IPS-18a (cell line): ENCODE measurements around the gene BLOC1S4.
"Not testable (repeated sequence)": the region's sequence is repeated elsewhere in the genome, so short reads cannot be mapped to it uniquely, and the experiment has no call there.

Experiments used
- H3K27ac ChIP-seq: one replicate; pipeline ENCODE4 v1.5.1; 2013; ENCODE audit warnings: low read length
- H3K27me3 ChIP-seq: one replicate; pipeline ENCODE4 v1.6.1; 2013; ENCODE audit warnings: mild to moderate bottlenecking, low read length; ENCODE audit not compliant: control insufficient read depth, insufficient read depth
- H3K36me3 ChIP-seq: one replicate; pipeline ENCODE4 v1.6.1; 2013; ENCODE audit warnings: low read depth, low read length; ENCODE audit not compliant: control insufficient read depth
- H3K4me1 ChIP-seq: one replicate; pipeline ENCODE4 v1.6.1; 2013; ENCODE audit warnings: low read depth, low read length; ENCODE audit not compliant: control insufficient read depth
- H3K4me3 ChIP-seq: one replicate; pipeline ENCODE4 v1.5.1; 2013; ENCODE audit warnings: low read length
- H3K9ac ChIP-seq: one replicate; pipeline ENCODE4 v1.6.1; 2013; ENCODE audit warnings: mild to moderate bottlenecking, low read length, moderate library complexity
- H3K9me3 ChIP-seq: one replicate; pipeline ENCODE4 v1.6.1; 2013; ENCODE audit warnings: low read depth, low read length; ENCODE audit not compliant: control insufficient read depth

The BLOC1S4 gene

GRCh38 chr4:6749340-6750171 is 33.6 kb downstream of the BLOC1S4 start:
- no peak overlapping the region for H3K4me3 ChIP-seq
- H3K27ac ChIP-seq = no peak overlapping the region
- no peaks in the 10 kb centered on the region for H3K27me3 ChIP-seq
- no peak overlapping the region for H3K9ac ChIP-seq
- no peaks in the 10 kb centered on the region for H3K36me3 ChIP-seq
- no peaks in the 10 kb centered on the region for H3K9me3 ChIP-seq
- H3K4me1 ChIP-seq = no peaks in the 10 kb centered on the region

- no peak overlapping the region for H3K27ac ChIP-seq
- no peaks in the 10 kb centered on the region for H3K9me3 ChIP-seq
- H3K36me3 ChIP-seq = no peaks in the 10 kb centered on the region
- H3K9ac ChIP-seq = no peak overlapping the region
- H3K4me3 ChIP-seq = no peak overlapping the region
- no peaks in the 10 kb centered on the region for H3K27me3 ChIP-seq
- no peaks in the 10 kb centered on the region for H3K4me1 ChIP-seq
Measured at GRCh38 chr4:6750286-6751221, 34.6 kb downstream of the BLOC1S4 start.

- no peaks in the 10 kb centered on the region for H3K36me3 ChIP-seq
- no peaks in the 10 kb centered on the region for H3K9me3 ChIP-seq
- no peak overlapping the region for H3K9ac ChIP-seq
- H3K4me3 ChIP-seq = no peak overlapping the region
- H3K27me3 ChIP-seq = no peaks in the 10 kb centered on the region
- H3K27ac ChIP-seq = no peak overlapping the region
- no peaks in the 10 kb centered on the region for H3K4me1 ChIP-seq
Measured at GRCh38 chr4:6751611-6752485, 35.9 kb downstream of the BLOC1S4 start.

GRCh38 chr4:6752486-6752829 is 36.5 kb downstream of the BLOC1S4 start:
- no peaks in the 10 kb centered on the region for H3K9me3 ChIP-seq
- no peaks in the 10 kb centered on the region for H3K4me1 ChIP-seq
- no peaks in the 10 kb centered on the region for H3K27me3 ChIP-seq
- H3K9ac ChIP-seq = no peak overlapping the region
- H3K36me3 ChIP-seq = no peaks in the 10 kb centered on the region
- no peak overlapping the region for H3K4me3 ChIP-seq
- H3K27ac ChIP-seq = no peak overlapping the region

GRCh38 chr4:6753103-6753560 is 37.2 kb downstream of the BLOC1S4 start:
- Histone ChIP-seq H3K9me3 (no peaks in the 10 kb centered on the region), H3K27ac (no peak overlapping the region), H3K4me3 (no peak overlapping the region), H3K4me1 (no peaks in the 10 kb centered on the region), H3K9ac (no peak overlapping the region), H3K27me3 (no peaks in the 10 kb centered on the region), H3K36me3 (no peaks in the 10 kb centered on the region)

- H3K9ac ChIP-seq = no peak overlapping the region
- H3K27me3 ChIP-seq = no peaks in the 10 kb centered on the region
- H3K9me3 ChIP-seq = no peaks in the 10 kb centered on the region
- no peaks in the 10 kb centered on the region for H3K36me3 ChIP-seq
- no peak overlapping the region for H3K27ac ChIP-seq
- no peak overlapping the region for H3K4me3 ChIP-seq
- no peaks in the 10 kb centered on the region for H3K4me1 ChIP-seq
Measured at GRCh38 chr4:6753891-6754290, 37.9 kb downstream of the BLOC1S4 start.

GRCh38 chr4:6754481-6755087 is 38.6 kb downstream of the BLOC1S4 start:
- no peak overlapping the region for H3K27ac ChIP-seq
- no peaks in the 10 kb centered on the region for H3K4me1 ChIP-seq
- no peaks in the 10 kb centered on the region for H3K36me3 ChIP-seq

GRCh38 chr4:6755088-6755753 is 39.2 kb downstream of the BLOC1S4 start:
- Histone ChIP-seq H3K4me3 (no peak overlapping the region), H3K27ac (no peak overlapping the region), H3K9me3 (no peaks in the 10 kb centered on the region), H3K36me3 (no peaks in the 10 kb centered on the region), H3K4me1 (no peaks in the 10 kb centered on the region), H3K9ac (no peak overlapping the region), H3K27me3 (no peaks in the 10 kb centered on the region)

More at GRCh38 chr4:6754481-6755087, 38.6 kb downstream of the BLOC1S4 start:
- Histone ChIP-seq H3K27me3 (no peaks in the 10 kb centered on the region), H3K9ac (no peak overlapping the region), H3K4me3 (no peak overlapping the region), H3K9me3 (no peaks in the 10 kb centered on the region)

GRCh38 chr4:6756345-6756744 is 40.4 kb downstream of the BLOC1S4 start:
- not testable (repeated sequence) for H3K36me3 ChIP-seq, H3K27ac ChIP-seq, H3K9me3 ChIP-seq, H3K9ac ChIP-seq, H3K4me1 ChIP-seq, H3K4me3 ChIP-seq, H3K27me3 ChIP-seq

GRCh38 chr4:6758728-6759127 is 42.8 kb downstream of the BLOC1S4 start:
- no peak overlapping the region for H3K9ac ChIP-seq
- H3K27ac ChIP-seq = no peak overlapping the region
- H3K4me3 ChIP-seq = no peak overlapping the region
- no peaks in the 10 kb centered on the region for H3K36me3 ChIP-seq
- H3K9me3 ChIP-seq = no peaks in the 10 kb centered on the region
- H3K27me3 ChIP-seq = no peaks in the 10 kb centered on the region
- no peaks in the 10 kb centered on the region for H3K4me1 ChIP-seq
